ENCODE measurements around the gene RGL3.
"Not testable (repeated sequence)": the region's sequence is repeated elsewhere in the genome, so short reads cannot be mapped to it uniquely, and the experiment has no call there.

RGL3 gene

DNA sequence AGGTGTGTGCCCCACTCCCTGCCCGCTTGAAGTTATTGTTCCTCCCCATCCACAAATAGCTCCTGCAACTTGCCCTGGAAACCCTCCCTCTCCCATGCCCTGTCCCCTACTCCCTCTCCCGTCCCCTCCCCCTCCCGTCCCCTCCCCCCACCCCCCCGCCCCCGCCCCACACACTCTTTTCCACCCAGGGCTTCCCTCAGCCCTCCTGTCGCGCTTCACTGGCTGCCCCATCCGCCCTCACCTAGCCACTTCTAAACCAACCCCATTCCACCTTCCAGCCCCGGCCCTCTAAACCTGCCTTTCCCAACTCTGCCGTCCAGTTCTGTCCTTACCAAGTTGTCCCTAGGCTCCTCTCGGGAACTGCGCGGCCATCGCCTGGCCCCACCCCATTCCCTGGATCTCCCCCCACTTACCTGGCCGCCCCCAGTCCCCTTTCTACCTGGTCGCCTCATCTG is 993 bp downstream of the RGL3 start:
- Histone ChIP-seq H3K4me2 (ENCODE audit: low read length) (peak overlapping the region; percentile 71), H3K9me3 (ENCODE audit: control insufficient read depth, low read length) (no peaks in the 10 kb centered on the region), H3K36me3 (ENCODE audit: control insufficient read depth, insufficient read depth, low read length) (no peaks in the 10 kb centered on the region), H3K9ac (peak overlapping the region; percentile 92), H3K4me1 (peaks cover 15% of the 10 kb centered on the region), H3K27ac (peak overlapping the region; percentile 97), H3K4me3 (ENCODE audit: low read depth, low read length) (peak overlapping the region; percentile 77), H3K27me3 (ENCODE audit: control insufficient read depth, insufficient read depth, low read length) (no peaks in the 10 kb centered on the region), H3K79me2 (peaks cover 4% of the 10 kb centered on the region), H2AFZ (peak overlapping the region; percentile 93)
- TF ChIP-seq, protein P1, sequence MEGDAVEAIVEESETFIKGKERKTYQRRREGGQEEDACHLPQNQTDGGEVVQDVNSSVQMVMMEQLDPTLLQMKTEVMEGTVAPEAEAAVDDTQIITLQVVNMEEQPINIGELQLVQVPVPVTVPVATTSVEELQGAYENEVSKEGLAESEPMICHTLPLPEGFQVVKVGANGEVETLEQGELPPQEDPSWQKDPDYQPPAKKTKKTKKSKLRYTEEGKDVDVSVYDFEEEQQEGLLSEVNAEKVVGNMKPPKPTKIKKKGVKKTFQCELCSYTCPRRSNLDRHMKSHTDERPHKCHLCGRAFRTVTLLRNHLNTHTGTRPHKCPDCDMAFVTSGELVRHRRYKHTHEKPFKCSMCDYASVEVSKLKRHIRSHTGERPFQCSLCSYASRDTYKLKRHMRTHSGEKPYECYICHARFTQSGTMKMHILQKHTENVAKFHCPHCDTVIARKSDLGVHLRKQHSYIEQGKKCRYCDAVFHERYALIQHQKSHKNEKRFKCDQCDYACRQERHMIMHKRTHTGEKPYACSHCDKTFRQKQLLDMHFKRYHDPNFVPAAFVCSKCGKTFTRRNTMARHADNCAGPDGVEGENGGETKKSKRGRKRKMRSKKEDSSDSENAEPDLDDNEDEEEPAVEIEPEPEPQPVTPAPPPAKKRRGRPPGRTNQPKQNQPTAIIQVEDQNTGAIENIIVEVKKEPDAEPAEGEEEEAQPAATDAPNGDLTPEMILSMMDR (IDR thresholded peaks at IDR 0.05), result no peak

DNA sequence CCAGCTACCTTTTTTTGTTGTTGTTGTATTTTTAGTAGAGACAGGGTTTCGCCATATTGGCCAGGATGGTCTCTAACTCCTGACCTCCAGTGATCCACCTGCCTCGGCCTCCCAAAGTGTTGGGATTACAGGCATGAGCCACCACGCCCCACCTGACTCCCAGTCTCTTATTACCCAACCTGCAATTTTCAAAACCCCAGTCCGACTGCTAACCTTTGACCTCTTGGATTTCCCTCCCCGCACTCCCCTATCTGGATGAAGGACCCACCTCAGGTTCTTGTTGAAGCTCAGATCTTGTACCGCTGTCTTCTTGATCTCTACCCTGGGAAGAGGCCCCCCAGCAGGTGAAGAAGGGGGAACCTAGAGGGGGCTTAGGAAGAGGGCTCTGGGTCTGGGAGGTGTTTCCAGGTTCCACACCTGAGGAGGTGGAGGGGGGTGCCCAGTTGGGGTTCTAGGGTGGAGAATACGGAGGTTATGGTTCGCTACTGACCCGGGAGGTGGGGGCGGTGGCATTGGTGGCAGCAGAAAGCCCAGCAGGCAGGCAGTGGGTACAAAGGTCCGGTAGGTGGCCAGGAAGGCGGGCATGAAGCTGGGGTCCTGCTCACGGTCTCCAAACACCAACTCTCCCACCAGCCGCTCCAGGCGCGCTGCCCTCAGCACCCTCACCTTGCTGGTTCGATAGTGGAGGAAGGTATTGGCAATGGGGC is 2.6 kb downstream of the RGL3 start:
- Histone ChIP-seq H3K9me3 (ENCODE audit: control insufficient read depth, low read length) (no peaks in the 10 kb centered on the region), H2AFZ (no peak overlapping the region), H3K36me3 (ENCODE audit: control insufficient read depth, insufficient read depth, low read length) (no peaks in the 10 kb centered on the region), H3K27ac (no peak overlapping the region), H3K9ac (no peak overlapping the region), H3K4me3 (ENCODE audit: low read depth, low read length) (no peak overlapping the region), H3K4me1 (peaks cover 11% of the 10 kb centered on the region), H3K4me2 (ENCODE audit: low read length) (no peak overlapping the region), H3K79me2 (peaks cover 4% of the 10 kb centered on the region), H3K27me3 (ENCODE audit: control insufficient read depth, insufficient read depth, low read length) (no peaks in the 10 kb centered on the region)
- TF ChIP-seq, protein P1 (IDR thresholded peaks at IDR 0.05), result no peak

DNA sequence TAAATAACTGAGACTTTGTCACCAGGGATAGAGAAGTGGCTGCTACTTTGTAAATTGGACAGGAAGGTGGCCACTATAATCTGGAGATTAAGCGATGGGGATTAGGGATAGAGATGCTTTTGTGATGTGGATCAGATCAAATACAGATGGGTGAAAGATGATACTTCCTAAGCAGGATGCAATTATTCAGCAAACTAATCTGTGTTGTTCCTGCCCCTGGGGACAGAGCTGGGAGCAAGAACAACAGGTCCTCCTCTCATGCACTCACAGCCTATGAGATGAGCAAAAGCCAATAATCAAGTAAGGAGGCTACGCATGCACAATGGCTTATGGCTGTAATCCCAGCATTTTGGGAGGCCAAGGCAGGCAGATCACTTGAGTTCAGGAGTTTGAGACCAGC is 4.6 kb downstream of the RGL3 start:
- TF ChIP-seq, protein P1 (IDR thresholded peaks at IDR 0.05), result no peak
- Histone ChIP-seq H3K4me3 (ENCODE audit: low read depth, low read length) (no peak overlapping the region), H3K9me3 (ENCODE audit: control insufficient read depth, low read length) (no peaks in the 10 kb centered on the region), H3K4me1 (no peaks in the 10 kb centered on the region), H3K36me3 (ENCODE audit: control insufficient read depth, insufficient read depth, low read length) (no peaks in the 10 kb centered on the region), H3K79me2 (peaks cover 4% of the 10 kb centered on the region), H3K9ac (no peak overlapping the region), H3K27ac (no peak overlapping the region), H3K27me3 (ENCODE audit: control insufficient read depth, insufficient read depth, low read length) (no peaks in the 10 kb centered on the region), H2AFZ (no peak overlapping the region), H3K4me2 (ENCODE audit: low read length) (no peak overlapping the region)

DNA sequence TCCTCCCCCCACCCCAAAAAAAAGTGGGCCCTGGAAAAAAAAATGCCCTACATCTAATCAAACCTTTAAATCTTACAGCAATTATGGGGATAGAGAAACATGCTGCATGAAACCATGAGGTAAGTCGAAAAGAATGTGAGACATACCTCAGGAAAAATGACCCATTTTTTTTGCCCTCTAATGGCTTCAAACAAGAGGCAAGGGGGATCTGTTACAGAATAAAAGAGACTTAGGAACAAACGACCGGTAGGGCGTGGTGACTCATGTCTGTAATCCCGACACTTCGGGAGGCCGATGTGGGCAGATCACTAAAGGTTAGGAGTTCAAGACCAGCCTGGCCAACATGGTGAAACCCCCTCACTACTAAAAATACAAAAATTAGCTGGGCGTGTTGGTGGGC is 8.4 kb downstream of the RGL3 start:
- Histone ChIP-seq H3K4me3 (ENCODE audit: low read depth, low read length) (no peak overlapping the region), H3K9me3 (ENCODE audit: control insufficient read depth, low read length) (no peaks in the 10 kb centered on the region), H3K36me3 (ENCODE audit: control insufficient read depth, insufficient read depth, low read length) (no peaks in the 10 kb centered on the region), H3K27me3 (ENCODE audit: control insufficient read depth, insufficient read depth, low read length) (no peaks in the 10 kb centered on the region), H3K9ac (no peak overlapping the region), H3K4me1 (peaks cover 9% of the 10 kb centered on the region), H2AFZ (no peak overlapping the region), H3K27ac (no peak overlapping the region), H3K79me2 (peaks cover 5% of the 10 kb centered on the region), H3K4me2 (ENCODE audit: low read length) (no peak overlapping the region)
- TF ChIP-seq, protein P1 (IDR thresholded peaks at IDR 0.05), result no peak

DNA sequence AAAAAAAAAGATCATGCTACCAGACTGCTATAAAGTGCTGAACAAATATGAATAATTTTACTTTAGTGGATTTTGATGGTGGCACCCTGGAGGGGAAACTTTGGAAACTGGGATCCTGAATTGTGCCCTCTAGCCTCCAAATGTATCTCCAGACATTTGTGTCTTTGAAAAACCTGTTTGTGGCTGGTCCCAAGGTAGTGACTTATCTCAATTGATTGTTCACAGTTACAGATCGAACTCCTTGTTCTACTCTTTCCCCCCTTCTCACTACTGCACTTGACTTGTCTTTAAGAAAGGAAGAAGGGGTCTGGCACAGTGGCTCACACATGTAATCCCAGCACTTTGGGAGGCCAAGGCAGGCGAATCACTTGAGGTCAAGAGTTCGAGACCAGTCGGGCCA is 10.5 kb downstream of the RGL3 start:
- Histone ChIP-seq H3K9ac (no peak overlapping the region), H2AFZ (no peak overlapping the region), H3K27ac (no peak overlapping the region), H3K79me2 (peaks cover 5% of the 10 kb centered on the region), H3K4me1 (peaks cover 13% of the 10 kb centered on the region), H3K9me3 (ENCODE audit: control insufficient read depth, low read length) (no peaks in the 10 kb centered on the region), H3K4me3 (ENCODE audit: low read depth, low read length) (no peak overlapping the region), H3K36me3 (ENCODE audit: control insufficient read depth, insufficient read depth, low read length) (no peaks in the 10 kb centered on the region), H3K4me2 (ENCODE audit: low read length) (no peak overlapping the region), H3K27me3 (ENCODE audit: control insufficient read depth, insufficient read depth, low read length) (no peaks in the 10 kb centered on the region)
- TF ChIP-seq, protein P1 (IDR thresholded peaks at IDR 0.05), result no peak

DNA sequence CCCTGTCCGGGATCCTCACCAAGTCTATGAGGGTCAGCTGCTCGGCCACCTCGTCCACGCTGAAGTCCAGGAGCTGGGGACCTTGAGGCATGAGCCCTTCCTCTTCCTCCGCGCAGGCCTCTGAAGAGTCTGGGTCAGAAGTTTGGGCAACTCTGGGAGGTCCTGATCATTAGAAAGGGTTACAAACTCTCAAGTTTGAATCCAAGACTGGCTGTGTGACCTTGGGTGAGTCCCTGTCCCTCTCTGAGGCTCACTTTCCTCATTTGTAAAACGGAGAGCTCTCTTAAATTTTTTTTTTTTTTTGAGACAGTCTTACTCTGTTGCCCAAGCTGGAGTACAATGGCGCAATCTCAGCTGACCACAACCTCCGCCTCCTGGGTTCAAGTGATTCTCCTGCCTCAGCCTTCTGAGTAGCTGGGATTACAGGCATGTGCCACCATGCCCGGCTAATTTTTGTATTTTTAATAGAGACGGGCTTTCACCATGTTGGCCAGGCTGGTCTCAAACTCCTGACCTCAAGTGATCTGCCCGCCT is 12.3 kb downstream of the RGL3 start:
- H3K9me3 ChIP-seq (ENCODE audit: control insufficient read depth, low read length); H2AFZ ChIP-seq; H3K4me3 ChIP-seq (ENCODE audit: low read depth, low read length); H3K27ac ChIP-seq; H3K4me2 ChIP-seq (ENCODE audit: low read length); H3K79me2 ChIP-seq; H3K36me3 ChIP-seq (ENCODE audit: control insufficient read depth, insufficient read depth, low read length); H3K9ac ChIP-seq; H3K27me3 ChIP-seq (ENCODE audit: control insufficient read depth, insufficient read depth, low read length): not testable (repeated sequence)
- H3K4me1 ChIP-seq, result peaks cover 13% of the 10 kb centered on the region
